ENCODE data around the gene ZNF816. TPM values are rescaled to one million over a fixed set of nuclear protein-coding genes. Genes with fewer than 3 reads are reported as not detected.

Gene ZNF816
- total RNA-seq: 10 to 100 TPM in 1 of 4 donors, 1 to 10 TPM in 3; 4.7 to 10.8 (median 6.7) TPM

GRCh38 chr19:52962394-52963246, at the start of gene ZNF816:
Gene ZNF816 (minus strand): TSS chr19:52962881. CDS start chr19:52956089, 6,792 bp downstream.
- TF ChIP-seq, protein P1, sequence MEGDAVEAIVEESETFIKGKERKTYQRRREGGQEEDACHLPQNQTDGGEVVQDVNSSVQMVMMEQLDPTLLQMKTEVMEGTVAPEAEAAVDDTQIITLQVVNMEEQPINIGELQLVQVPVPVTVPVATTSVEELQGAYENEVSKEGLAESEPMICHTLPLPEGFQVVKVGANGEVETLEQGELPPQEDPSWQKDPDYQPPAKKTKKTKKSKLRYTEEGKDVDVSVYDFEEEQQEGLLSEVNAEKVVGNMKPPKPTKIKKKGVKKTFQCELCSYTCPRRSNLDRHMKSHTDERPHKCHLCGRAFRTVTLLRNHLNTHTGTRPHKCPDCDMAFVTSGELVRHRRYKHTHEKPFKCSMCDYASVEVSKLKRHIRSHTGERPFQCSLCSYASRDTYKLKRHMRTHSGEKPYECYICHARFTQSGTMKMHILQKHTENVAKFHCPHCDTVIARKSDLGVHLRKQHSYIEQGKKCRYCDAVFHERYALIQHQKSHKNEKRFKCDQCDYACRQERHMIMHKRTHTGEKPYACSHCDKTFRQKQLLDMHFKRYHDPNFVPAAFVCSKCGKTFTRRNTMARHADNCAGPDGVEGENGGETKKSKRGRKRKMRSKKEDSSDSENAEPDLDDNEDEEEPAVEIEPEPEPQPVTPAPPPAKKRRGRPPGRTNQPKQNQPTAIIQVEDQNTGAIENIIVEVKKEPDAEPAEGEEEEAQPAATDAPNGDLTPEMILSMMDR (IDR thresholded peaks at IDR 0.05; ENCODE audit: low read depth): no peak

GRCh38 chr19:53012006-53012405, 49.3 kb upstream of the ZNF816 start:
- TF ChIP-seq, protein P1 (IDR thresholded peaks at IDR 0.05; ENCODE audit: low read depth): no peak

DNA sequence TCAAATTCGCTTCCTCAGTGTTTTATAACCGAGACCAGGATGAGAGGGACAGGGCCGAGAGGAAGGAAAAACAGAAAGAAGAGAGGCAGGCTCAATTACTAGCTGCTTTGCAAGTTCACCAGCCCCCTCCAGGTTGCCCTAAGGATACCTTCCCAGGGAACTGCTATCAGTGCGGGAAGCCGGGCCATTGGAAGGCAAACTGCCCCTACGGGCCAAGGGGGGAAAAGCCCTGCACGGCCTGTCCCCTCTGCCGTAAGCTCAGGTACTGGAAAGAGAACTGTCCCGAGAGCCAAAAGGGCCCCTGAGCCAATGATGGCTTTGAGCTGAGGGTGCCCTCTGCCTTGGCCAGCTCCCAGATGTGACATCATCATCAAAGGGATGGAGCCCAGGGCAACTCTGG, 47.8 kb upstream of the ZNF816 start:
- TF ChIP-seq, protein P1 (IDR thresholded peaks at IDR 0.05; ENCODE audit: low read depth): no peak

DNA sequence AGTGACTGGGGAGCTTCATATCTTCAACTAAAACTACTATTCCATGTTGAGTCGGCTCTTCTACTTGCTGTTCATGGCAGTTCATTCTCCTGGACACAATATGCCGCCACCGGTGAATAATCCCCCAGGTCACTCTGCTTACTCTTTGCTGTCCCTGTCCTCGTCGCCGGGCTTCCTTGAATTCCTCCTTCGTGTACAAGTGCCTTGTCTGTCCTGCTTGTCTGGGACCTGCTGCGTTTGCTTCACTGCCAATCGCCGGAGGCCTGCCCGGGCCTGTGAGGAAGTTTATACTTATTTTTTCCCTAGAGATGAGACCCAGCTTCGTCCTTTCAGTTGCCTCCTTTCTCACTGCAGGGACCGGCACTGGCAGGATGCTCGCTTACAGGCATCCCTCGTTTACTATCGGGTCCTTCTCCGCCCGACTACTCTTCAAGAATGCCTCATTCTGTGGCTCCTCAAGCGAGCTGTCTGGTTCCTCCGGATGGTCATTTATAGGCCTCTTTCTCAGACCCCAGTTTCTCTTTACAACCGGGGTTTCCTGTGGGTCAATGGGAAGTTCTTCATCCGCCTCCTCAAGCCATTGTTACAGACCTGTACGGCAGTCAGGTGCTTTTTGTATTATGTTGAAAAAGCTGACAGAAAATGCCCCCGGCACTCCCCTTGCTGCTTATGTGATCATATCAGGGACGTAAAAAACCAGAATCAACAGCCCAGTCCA, 45.5 kb upstream of the ZNF816 start:
- TF ChIP-seq, protein P1 (IDR thresholded peaks at IDR 0.05; ENCODE audit: low read depth): no peak

DNA sequence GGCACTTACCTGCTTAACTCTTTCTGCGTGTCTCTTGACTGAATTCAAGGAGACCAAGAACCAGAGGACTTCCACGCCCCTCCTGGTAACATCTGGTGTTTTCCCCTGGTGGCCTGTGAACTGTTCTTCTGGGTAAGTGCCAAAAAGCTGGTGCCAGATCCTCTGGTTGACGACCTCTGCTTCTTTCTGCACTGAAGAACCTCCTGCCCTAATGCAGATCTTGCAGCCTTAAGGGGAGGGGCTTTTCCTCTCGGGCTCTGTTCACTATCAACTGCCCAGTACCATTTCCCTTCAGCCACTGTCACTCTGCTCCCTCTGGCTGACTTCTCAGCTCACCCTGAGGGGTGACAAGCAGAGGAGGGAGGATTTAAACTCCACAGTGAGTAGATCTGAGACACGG, 44.9 kb upstream of the ZNF816 start:
- TF ChIP-seq, protein P1 (IDR thresholded peaks at IDR 0.05; ENCODE audit: low read depth): no peak

GRCh38 chr19:53007200-53007599, 44.5 kb upstream of the ZNF816 start:
- TF ChIP-seq, protein P1 (IDR thresholded peaks at IDR 0.05; ENCODE audit: low read depth): no peak

DNA sequence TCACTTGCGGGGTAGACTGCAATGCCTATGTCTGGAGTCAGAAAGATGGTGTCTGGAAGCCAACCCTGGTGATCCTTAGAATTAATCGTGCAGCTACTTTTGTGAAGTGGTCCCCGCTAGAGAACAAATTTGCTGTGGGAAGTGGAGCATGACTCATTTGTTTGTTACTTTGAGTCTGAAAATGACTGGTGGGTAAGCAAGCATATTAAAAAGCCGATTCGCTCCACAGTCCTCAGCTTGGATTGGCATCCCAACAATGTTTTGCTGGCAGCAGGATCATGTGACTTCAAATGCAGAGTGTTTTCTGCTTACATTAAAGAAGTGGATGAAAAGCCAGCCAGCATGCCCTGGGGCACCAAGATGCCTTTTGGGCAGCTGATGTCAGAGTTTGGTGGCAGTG, 41.6 kb upstream of the ZNF816 start:
- TF ChIP-seq, protein P1 (IDR thresholded peaks at IDR 0.05; ENCODE audit: low read depth): no peak

All from subcutaneous adipose tissue (tissue), 4 donors.